Effector memory CD4-positive, alpha-beta T cell (primary cell): Measurements from ENCODE around the gene SLC15A4.

Source experiments
- DNase-seq, 3 donors: peaks; one replicate each; pipeline ENCODE4 v3.0.0-alpha.2; 2020
- H3K27ac ChIP-seq: 2 replicates; pipeline ENCODE4 v1.7.0; 2013; ENCODE audit warnings: mild to moderate bottlenecking, low read length, moderate library complexity; ENCODE audit not compliant: insufficient read depth, poor library complexity, severe bottlenecking
- H3K27me3 ChIP-seq: replicated peaks from 2 replicates; pipeline ENCODE4 v1.7.0; 2013; ENCODE audit warnings: mild to moderate bottlenecking, low read length; ENCODE audit not compliant: insufficient read depth, control insufficient read depth, poor library complexity, severe bottlenecking
- H3K36me3 ChIP-seq: 2 replicates; pipeline ENCODE4 v1.7.0; 2013; ENCODE audit warnings: mild to moderate bottlenecking, low read length, moderate library complexity; ENCODE audit not compliant: control insufficient read depth, insufficient read depth
- H3K4me1 ChIP-seq: 2 replicates; pipeline ENCODE4 v1.7.0; 2013; ENCODE audit warnings: low read length, mild to moderate bottlenecking; ENCODE audit not compliant: control insufficient read depth, insufficient read depth, poor library complexity, severe bottlenecking
- H3K4me3 ChIP-seq: 2 replicates; pipeline ENCODE4 v1.7.0; 2013; ENCODE audit warnings: low read length, low read depth, mild to moderate bottlenecking; ENCODE audit not compliant: insufficient read depth, poor library complexity, severe bottlenecking
- H3K9me3 ChIP-seq: 2 replicates; pipeline ENCODE4 v1.7.0; 2013; ENCODE audit warnings: mild to moderate bottlenecking, low read length, moderate library complexity; ENCODE audit not compliant: control insufficient read depth

The SLC15A4 gene

DNA sequence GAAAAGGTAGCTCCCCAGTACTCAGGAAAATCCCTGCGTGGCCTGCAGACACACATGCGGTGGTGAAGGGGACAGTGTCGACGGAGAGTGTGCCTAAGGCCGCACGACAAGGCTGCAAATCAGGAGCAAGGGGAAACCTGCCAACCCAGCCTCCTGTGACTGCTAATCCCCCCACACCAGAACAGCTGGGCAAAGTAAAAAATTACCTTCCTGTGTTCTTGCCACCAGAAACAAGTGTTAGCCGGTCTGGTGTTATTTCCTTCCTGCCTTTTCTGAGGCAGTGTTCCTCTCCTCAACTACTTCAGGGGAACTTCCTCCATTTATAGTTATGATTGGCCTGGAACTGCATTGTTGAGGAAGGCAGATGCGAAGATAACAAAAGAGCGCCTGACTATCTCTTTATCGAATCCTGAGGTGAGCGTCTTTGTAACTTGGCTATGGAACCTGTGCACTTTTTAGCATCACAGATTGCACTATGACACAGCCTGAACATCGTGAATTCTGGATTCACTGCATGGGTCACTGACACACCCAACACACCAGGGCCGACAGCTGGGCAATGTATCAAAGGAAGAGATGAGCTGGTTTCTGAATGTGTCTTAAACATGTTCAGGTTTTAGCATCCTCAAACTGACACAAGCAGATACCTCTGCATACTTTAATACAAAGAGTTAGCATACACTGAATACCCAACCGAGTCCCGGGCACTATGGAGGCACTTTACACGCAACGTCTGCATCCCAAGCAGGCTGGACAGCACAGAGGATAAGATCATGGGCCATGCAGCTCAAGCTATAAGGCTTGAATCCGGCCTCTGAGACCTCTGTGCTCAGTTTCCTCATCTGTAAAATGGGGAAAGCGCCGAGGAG lies 28.9 kb downstream of the SLC15A4 start:
- Histone ChIP-seq H3K9me3 (no peaks in the 10 kb centered on the region), H3K27me3 (no peaks in the 10 kb centered on the region), H3K4me3 (no peak overlapping the region), H3K36me3 (peaks cover 38% of the 10 kb centered on the region), H3K4me1 (no peaks in the 10 kb centered on the region), H3K27ac (no peak overlapping the region)
- DNase-seq = no peak

DNA sequence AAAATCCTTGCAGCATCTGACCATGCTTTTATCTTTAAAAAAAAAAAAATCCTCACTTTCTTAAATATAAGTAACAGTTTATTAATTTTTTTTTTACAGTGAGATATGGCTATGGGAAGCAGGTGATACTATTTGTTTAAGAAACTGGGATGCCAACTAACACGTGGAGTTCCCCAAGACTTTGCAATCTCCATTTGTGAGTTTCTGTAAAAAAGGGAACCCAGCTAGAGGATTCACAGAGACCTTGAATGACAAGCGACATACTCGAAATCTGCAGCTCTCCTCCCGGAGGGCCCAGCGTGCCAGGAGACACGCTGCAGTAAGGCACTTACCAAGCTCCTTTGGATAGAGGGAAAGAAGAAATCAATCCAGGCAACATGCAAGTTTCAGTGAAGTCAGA lies 30.1 kb downstream of the SLC15A4 start:
- Histone ChIP-seq H3K4me3 (no peak overlapping the region), H3K36me3 (peaks cover 29% of the 10 kb centered on the region), H3K27ac (no peak overlapping the region), H3K27me3 (no peaks in the 10 kb centered on the region), H3K9me3 (no peaks in the 10 kb centered on the region), H3K4me1 (no peaks in the 10 kb centered on the region)
- DNase-seq = no peak

DNA sequence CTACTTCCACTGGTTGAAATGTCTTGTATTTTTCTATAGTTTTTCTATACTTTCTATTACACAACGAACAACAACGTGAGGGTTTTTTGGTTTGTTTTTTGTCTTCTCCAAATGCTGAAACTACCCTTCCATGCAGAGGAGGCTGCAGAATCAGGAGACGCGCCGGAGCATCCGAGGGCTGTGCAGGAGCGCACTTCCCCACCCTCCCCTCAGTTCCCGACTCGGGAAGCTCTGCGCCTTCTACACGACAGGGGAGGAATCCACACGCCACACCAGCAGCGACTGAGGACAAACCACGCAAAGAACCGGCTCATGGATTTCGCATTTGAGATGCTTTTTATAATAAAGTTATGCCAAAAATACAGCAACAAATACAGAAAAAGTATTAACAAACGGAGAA lies 30.9 kb downstream of the SLC15A4 start:
- no peaks in the 10 kb centered on the region for H3K27me3 ChIP-seq
- no peaks in the 10 kb centered on the region for H3K4me1 ChIP-seq
- H3K36me3 ChIP-seq = peaks cover 21% of the 10 kb centered on the region
- H3K9me3 ChIP-seq = no peaks in the 10 kb centered on the region
- DNase-seq = no peak
- no peak overlapping the region for H3K4me3 ChIP-seq
- H3K27ac ChIP-seq = no peak overlapping the region

DNA sequence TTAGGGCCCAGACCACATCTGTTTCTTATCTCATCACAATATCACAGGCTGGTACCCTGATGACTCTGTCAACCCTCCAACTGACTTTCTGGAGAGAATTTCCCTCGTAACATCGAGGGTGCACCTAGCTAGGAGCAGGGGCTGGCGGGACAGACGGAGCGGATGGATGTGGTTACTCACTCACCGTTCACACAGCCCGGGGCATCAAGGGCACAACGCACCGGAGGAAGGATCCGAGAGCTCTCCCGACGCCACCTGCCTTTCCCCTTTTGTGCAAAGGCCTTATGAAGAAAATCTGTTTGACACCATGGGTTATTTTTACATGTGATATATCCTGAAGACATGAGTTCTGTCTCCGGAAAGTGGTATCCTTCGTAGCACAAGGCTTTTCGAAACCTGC lies 31.4 kb downstream of the SLC15A4 start:
- no peak for DNase-seq
- no peaks in the 10 kb centered on the region for H3K4me1 ChIP-seq
- H3K27me3 ChIP-seq = no peaks in the 10 kb centered on the region
- no peak overlapping the region for H3K4me3 ChIP-seq
- peaks cover 16% of the 10 kb centered on the region for H3K36me3 ChIP-seq
- H3K9me3 ChIP-seq = no peaks in the 10 kb centered on the region
- H3K27ac ChIP-seq = no peak overlapping the region

DNA sequence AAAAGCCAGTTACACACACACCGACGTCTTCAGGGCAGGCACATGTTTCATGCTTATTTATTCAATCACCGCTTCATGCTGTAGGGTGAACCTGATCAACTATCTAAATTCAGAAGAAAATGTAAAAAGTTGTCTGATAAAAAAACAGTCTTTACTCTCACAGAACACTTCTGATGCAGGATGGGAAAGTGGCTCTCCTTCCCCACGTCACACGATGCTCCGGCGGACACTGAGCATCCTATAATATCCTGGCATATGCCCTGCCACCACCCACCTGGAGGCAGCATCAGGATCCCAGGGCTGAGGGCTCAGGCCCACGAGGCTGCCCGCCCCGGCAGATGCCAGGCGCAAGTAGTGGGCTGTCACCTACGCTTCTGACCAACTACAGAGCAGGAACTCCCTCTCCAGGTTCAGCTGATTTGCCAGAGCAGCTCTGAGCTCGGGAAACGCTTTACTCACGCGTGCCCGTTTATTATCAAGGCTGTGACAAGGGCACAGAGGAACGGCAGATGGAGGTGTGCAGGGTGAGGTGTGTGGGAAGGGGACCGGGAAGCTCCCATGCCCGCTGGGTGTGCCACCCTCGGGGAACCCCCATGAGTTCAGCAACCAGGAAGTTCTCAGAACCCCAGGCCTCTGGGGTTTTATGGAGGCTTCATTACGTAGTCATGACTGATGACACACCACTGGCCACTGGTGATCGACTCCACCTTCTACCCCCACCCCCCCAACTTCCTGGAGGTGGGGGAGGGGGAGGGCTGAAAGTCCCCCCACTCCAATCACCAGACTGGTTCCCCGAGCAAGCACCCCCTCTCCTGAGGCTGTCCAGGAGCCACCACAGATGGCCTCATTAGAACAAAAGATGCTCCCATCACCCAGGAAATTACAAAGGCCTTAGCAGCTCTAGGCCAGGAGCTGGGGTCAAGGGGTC lies 32.1 kb downstream of the SLC15A4 start:
- no peak overlapping the region for H3K27ac ChIP-seq
- H3K4me1 ChIP-seq = no peaks in the 10 kb centered on the region
- peaks cover 15% of the 10 kb centered on the region for H3K36me3 ChIP-seq
- no peak overlapping the region for H3K4me3 ChIP-seq
- H3K27me3 ChIP-seq = no peaks in the 10 kb centered on the region
- no peak for DNase-seq
- H3K9me3 ChIP-seq = no peaks in the 10 kb centered on the region

DNA sequence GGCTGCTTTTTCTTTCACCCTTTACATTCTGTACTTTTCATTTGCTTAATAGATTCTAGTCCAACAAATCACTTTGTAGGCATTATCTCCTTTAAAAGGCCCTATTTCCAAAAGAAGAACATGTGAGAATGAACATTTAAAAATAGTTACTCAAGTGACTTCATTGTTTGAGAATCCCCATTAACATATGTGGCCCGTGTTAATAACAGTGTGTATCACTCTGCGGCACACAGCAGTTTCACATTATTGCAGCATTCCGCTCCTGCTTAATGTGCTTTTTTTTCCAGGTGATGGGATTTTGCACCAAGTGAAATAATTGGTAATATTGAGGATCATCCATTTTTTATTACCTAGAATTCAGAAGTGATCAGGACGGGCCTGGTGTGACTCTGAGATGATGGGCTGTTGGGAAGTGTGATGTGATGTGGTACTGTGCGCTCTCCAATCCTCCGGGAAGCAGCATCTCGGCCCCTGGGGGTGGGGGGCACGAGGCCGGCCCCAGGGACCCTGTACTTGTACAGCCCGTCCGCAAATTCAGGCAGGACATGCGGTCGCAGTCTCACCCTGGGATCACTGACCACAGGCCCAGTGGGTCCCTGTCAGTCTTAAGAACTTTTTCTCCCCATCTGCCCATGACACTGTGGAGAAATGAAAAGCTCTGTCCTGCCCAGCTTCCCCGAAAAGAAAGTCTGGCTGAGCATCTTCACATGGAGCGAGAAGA lies 32.9 kb downstream of the SLC15A4 start:
- H3K9me3 ChIP-seq = no peaks in the 10 kb centered on the region
- no peak for DNase-seq
- no peak overlapping the region for H3K4me3 ChIP-seq
- peaks cover 12% of the 10 kb centered on the region for H3K36me3 ChIP-seq
- H3K4me1 ChIP-seq = no peaks in the 10 kb centered on the region
- H3K27ac ChIP-seq = no peak overlapping the region
- H3K27me3 ChIP-seq = no peaks in the 10 kb centered on the region

DNA sequence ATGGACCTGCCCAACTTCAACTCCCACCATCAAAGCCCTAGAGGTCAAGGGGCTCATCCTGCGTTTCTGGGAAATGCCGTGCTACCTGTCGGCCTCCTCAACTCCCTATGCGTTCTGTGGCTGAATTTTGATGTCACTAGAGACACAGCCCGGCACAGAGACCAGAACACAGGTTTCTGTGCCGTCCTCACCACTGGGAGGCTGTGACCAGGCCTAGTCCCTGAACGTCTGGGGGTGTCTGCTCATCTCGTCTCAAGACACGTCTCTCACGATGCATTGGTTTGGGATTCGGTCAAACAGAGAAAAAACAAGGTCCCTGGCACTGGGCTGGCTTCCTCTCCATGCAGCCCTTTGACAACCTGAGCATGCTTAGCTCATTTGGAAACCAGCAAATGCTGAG lies 33.5 kb downstream of the SLC15A4 start:
- Histone ChIP-seq H3K36me3 (peaks cover 9% of the 10 kb centered on the region), H3K4me1 (no peaks in the 10 kb centered on the region), H3K4me3 (no peak overlapping the region), H3K27ac (no peak overlapping the region), H3K27me3 (no peaks in the 10 kb centered on the region), H3K9me3 (no peaks in the 10 kb centered on the region)
- no peak for DNase-seq

DNA sequence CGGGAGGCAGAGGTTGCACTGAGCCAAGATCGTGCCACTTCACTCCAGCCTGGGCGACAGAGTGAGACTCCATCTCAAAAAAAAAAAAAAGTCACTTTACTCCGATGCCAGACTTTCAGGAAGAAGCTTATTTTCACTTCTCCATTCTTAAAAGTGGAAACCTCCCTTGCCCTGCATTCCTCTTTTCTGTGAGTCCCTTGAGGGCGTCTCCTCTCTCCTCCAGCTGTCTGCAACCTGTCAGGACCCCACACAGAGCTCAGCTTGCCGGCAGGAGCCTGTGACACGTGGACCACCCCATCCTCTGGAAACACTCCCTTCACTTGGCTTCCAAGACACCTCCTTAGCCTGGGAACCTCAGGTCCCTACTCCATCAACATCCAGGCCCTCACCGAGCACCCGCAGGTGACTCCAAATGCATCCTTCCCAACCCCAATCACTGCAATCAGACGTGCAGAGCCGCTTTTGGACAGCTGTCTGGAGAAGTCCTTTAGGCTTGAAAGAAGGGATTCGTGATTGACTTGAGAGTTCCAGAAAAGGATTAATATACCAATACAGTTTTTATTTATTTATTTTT lies 34.3 kb downstream of the SLC15A4 start:
- no peaks in the 10 kb centered on the region for H3K9me3 ChIP-seq
- H3K27me3 ChIP-seq = no peaks in the 10 kb centered on the region
- H3K27ac ChIP-seq = no peak overlapping the region
- no peaks in the 10 kb centered on the region for H3K4me1 ChIP-seq
- H3K36me3 ChIP-seq = peaks cover 9% of the 10 kb centered on the region
- H3K4me3 ChIP-seq = no peak overlapping the region
- no peak for DNase-seq

DNA sequence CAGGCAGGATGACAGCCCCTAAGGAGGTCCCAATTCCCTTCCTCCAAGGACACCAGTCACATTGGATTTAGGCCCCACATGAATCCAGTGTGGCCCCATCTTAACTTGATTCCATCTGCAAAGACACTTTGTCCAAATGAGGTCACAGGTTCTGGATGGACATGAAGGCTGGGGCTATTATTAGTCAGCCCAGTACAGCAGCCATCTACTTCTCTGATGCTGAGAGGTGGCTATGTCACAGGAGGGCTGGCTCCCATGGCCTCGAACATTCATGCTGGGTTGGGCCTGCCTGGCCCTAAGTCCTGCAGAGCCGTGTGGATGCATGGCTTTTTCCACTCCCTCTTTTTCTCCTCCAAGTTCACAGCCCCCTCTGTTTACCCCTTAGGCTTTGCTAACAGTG lies 35.9 kb downstream of the SLC15A4 start:
- DNase-seq = no peak

More for the DNA sequence above, 35.9 kb downstream of the SLC15A4 start:
- Histone ChIP-seq H3K4me3 (no peak overlapping the region), H3K27ac (no peak overlapping the region), H3K27me3 (no peaks in the 10 kb centered on the region), H3K4me1 (no peaks in the 10 kb centered on the region), H3K9me3 (no peaks in the 10 kb centered on the region), H3K36me3 (peaks cover 4% of the 10 kb centered on the region)
